ENCODE data around the gene RBM3.

The RBM3 gene

DNA sequence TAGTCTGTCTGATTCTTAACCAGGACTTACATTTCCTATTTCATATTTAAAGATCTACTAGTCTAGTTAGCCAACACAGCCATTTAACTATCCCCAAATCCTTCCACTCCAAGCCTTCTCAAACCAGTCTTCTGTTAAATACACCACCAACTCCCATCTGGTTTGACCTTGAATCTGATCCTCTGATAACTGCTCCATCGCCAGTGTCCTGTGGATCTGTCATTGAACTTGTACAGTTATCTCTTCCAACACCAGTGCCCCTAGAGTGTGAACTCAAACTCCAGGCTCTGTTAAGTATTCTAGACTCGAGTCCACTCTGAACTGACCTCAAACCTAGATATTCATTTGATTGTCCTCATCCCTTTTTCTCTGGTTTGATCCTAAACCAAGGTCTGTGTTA, 37.4 kb downstream of the RBM3 start:
- TF ChIP-seq ZBTB7A (IDR thresholded peaks at IDR 0.05; ENCODE audit: low read depth) (no peak), YY1 (IDR thresholded peaks at IDR 0.05; ENCODE audit: low read depth) (no peak), TAF1 (IDR thresholded peaks at IDR 0.05; ENCODE audit: low read depth) (no peak), CREB1 (IDR thresholded peaks at IDR 0.05; ENCODE audit: low read depth) (no peak), CEBPB (IDR thresholded peaks at IDR 0.05) (no peak), EGR1 (IDR thresholded peaks at IDR 0.05) (no peak), NFIC (IDR thresholded peaks at IDR 0.05) (no peak)
- TF ChIP-seq, protein P1, sequence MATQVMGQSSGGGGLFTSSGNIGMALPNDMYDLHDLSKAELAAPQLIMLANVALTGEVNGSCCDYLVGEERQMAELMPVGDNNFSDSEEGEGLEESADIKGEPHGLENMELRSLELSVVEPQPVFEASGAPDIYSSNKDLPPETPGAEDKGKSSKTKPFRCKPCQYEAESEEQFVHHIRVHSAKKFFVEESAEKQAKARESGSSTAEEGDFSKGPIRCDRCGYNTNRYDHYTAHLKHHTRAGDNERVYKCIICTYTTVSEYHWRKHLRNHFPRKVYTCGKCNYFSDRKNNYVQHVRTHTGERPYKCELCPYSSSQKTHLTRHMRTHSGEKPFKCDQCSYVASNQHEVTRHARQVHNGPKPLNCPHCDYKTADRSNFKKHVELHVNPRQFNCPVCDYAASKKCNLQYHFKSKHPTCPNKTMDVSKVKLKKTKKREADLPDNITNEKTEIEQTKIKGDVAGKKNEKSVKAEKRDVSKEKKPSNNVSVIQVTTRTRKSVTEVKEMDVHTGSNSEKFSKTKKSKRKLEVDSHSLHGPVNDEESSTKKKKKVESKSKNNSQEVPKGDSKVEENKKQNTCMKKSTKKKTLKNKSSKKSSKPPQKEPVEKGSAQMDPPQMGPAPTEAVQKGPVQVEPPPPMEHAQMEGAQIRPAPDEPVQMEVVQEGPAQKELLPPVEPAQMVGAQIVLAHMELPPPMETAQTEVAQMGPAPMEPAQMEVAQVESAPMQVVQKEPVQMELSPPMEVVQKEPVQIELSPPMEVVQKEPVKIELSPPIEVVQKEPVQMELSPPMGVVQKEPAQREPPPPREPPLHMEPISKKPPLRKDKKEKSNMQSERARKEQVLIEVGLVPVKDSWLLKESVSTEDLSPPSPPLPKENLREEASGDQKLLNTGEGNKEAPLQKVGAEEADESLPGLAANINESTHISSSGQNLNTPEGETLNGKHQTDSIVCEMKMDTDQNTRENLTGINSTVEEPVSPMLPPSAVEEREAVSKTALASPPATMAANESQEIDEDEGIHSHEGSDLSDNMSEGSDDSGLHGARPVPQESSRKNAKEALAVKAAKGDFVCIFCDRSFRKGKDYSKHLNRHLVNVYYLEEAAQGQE (IDR thresholded peaks at IDR 0.05; ENCODE audit: low read depth), result no peak

DNA sequence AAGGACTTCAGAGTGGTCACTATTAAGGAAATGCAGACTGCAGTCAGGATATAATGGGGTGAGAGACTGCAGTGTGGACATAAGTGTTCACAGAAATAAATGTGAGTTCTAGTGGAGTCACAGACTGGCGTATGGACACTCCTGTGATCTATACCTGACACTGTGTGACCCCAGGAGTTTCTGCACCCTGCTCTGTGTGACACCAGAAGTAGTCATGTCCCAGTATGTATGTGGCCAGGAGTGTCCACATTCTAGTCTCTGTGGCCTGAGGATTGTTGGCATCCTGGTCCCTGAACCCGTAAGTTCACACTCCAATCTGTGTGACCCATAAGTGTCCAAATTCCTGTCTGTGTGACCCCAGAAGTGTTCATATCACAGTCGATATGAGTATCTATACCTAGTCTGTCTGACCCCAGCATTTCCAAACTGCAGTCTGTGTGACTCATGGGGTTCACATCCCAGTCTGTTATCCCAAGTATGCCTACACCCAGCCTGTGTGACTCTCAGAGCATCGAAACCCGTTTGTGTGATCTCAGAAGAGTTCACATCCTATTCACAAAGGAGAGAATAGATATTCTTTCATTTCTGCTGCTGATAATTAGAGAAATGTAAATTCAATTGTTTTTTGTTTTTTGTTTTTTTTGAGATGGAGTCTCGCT, 39.3 kb downstream of the RBM3 start:
- no peak for TF ChIP-seq EP300 (IDR thresholded peaks at IDR 0.05; ENCODE audit: borderline replicate concordance)
- no peak for TF ChIP-seq CREB1 (IDR thresholded peaks at IDR 0.05; ENCODE audit: low read depth)
- TF ChIP-seq, protein P1 (IDR thresholded peaks at IDR 0.05; ENCODE audit: low read depth), result no peak
- TF ChIP-seq, protein P2, sequence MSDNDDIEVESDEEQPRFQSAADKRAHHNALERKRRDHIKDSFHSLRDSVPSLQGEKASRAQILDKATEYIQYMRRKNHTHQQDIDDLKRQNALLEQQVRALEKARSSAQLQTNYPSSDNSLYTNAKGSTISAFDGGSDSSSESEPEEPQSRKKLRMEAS (IDR thresholded peaks at IDR 0.05), result no peak
- TF ChIP-seq NFIC (IDR thresholded peaks at IDR 0.05), result no peak
- no peak for TF ChIP-seq TEAD4 (IDR thresholded peaks at IDR 0.05)
- no peak for TF ChIP-seq CEBPB (IDR thresholded peaks at IDR 0.05)
- TF ChIP-seq ZBTB7A (IDR thresholded peaks at IDR 0.05; ENCODE audit: low read depth), result no peak
- no peak for TF ChIP-seq TAF1 (IDR thresholded peaks at IDR 0.05; ENCODE audit: low read depth)
- TF ChIP-seq RAD21 (IDR thresholded peaks at IDR 0.05; ENCODE audit: low read depth), result no peak
- TF ChIP-seq FOXM1 (IDR thresholded peaks at IDR 0.05; ENCODE audit: borderline replicate concordance, low read depth), result no peak
- no peak for TF ChIP-seq EGR1 (IDR thresholded peaks at IDR 0.05)
- TF ChIP-seq YY1 (IDR thresholded peaks at IDR 0.05; ENCODE audit: low read depth), result no peak
- TF ChIP-seq, protein P3, sequence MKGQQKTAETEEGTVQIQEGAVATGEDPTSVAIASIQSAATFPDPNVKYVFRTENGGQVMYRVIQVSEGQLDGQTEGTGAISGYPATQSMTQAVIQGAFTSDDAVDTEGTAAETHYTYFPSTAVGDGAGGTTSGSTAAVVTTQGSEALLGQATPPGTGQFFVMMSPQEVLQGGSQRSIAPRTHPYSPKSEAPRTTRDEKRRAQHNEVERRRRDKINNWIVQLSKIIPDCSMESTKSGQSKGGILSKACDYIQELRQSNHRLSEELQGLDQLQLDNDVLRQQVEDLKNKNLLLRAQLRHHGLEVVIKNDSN (IDR thresholded peaks at IDR 0.05), result no peak
- no peak for TF ChIP-seq TCF12 (IDR thresholded peaks at IDR 0.05; ENCODE audit: low read depth)

DNA sequence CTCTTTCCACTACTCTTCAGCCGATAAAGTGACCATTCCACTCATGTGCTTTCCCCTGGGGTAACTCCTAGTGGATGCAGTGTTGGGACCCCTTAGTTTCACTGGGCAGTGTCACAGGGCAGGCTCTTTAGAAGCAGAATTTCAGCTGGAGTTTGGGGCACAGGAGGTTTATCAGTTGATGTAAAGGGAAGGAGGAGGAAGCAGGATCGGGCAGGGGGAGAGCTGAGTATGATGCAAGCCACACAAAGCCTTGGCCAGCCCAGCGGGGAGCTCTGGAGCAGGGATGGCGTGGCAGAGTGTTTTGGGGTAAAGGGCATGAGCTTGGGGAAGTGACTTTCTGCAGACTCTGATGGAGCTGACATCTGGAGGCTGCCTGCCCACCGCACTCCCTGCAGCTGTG, 42.3 kb downstream of the RBM3 start:
- TF ChIP-seq NFIC (IDR thresholded peaks at IDR 0.05) (no peak), CEBPB (IDR thresholded peaks at IDR 0.05) (no peak), EP300 (IDR thresholded peaks at IDR 0.05; ENCODE audit: borderline replicate concordance) (no peak), TEAD4 (IDR thresholded peaks at IDR 0.05) (no peak), YY1 (IDR thresholded peaks at IDR 0.05; ENCODE audit: low read depth) (no peak), RAD21 (IDR thresholded peaks at IDR 0.05; ENCODE audit: low read depth) (no peak), EGR1 (IDR thresholded peaks at IDR 0.05) (no peak), ZBTB7A (IDR thresholded peaks at IDR 0.05; ENCODE audit: low read depth) (no peak), TCF12 (IDR thresholded peaks at IDR 0.05; ENCODE audit: low read depth) (no peak), TAF1 (IDR thresholded peaks at IDR 0.05; ENCODE audit: low read depth) (no peak)
- TF ChIP-seq, protein P2 (IDR thresholded peaks at IDR 0.05), result no peak
- TF ChIP-seq, protein P1 (IDR thresholded peaks at IDR 0.05; ENCODE audit: low read depth), result no peak
- TF ChIP-seq, protein P3 (IDR thresholded peaks at IDR 0.05), result no peak

DNA sequence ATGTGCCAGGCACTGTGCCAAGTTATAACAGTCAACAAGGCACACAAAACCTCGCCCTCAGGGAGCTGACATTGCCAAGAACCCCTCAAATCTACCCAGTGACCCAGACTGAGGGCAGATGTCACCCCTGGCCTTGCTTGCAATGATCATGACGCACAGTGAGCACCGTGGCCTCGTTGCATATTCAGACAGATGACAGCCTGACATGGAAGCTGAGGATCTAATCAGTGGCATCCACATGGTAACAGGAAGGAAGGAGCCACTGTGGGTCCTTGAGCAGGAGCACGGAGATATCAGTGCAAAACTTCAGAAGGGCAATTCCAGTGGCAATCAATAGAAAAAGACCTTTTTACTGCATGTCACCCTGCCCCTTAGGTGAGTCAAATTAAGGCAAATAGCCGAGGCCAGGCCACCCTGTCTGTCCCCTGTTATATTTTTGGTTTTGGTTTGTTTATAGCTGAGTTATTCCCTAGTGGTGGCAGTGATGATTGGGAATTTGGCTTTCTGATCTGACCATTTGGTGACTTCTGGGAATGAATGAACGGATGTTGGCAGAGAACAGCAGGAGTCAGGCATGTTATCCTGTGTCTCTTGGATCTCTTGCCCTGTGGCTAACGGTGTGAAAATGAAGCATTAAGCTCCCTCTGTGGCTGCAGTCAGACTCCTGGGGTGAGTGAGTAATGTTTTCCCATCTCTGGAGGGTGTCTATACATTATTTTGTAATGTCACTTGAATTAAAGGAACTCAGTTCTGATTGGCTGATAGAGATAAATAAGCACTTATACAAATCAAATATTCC, 43.5 kb downstream of the RBM3 start:
- TF ChIP-seq NFIC (IDR thresholded peaks at IDR 0.05), result no peak
- no peak for TF ChIP-seq TCF12 (IDR thresholded peaks at IDR 0.05; ENCODE audit: low read depth)
- TF ChIP-seq EGR1 (IDR thresholded peaks at IDR 0.05), result no peak
- TF ChIP-seq TEAD4 (IDR thresholded peaks at IDR 0.05), result no peak

Measured in Ishikawa (cell line).